Measurements from ENCODE around the gene PUSL1. TPM values are rescaled to one million over a fixed set of nuclear protein-coding genes. Genes with fewer than 3 reads are reported as not detected.
"Not testable (repeated sequence)": the region's sequence is repeated elsewhere in the genome, so short reads cannot be mapped to it uniquely, and the experiment has no call there.

Gene PUSL1
- total RNA-seq, 1 donor from 2014 or later, result 12.6 TPM

DNA sequence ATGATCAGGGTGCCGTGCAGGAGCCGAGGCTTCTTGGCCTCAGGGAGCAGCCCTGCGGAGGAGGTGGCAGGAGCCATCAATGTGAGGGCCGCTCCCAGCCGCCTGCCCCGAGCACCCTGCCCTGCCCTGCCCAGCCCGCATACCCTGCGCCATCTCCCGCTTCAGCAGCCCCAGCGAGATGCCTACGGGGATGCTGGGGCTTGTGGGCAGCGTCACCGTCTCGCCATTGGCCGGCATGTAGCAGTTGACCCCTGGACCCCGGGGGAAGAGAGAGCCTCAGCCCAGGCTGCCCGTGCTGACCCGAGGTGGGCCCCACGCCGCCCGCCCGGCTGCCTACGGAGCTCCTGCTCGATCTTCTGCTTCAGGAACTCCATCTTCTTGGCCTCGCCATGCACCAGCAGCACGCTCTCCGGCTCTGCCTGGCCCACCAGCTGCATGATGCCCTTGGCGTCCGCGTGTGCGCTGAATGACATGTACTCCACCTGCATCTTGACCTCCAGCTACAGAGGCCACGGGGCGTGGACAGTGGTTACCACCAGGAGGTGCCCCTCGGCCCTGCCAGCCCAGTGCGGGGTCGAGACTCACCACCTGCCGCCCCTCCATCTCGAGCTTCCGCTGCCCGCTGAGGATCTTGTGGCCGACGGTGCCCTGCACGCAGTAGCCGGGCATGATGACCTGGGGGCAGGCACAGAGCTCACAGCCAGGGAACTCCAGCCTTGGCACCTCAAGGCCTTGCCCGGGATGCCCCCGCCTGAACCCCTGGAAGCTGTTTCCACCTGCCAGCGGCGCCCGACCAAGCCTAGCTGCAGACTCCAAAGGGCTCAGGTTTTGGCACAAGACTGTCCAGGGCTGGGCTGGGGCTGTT lies 4.3 kb downstream of the PUSL1 start:
- intact Hi-C loops (cut with micrococcal nuclease), result no loop called here
- POLR2A ChIA-PET, result interaction anchor here (0.9 kb wide), 1 partner anchor 63 kb away, joined by 4 read pairs; no protein-coding TSS in a partner anchor
- peaks cover 39% of the 10 kb centered on the region for H3K36me3 Mint-ChIP-seq (ENCODE audit: low read depth)
- CTCF ChIA-PET, result no interaction called here
- TF ChIP-seq, protein P1, sequence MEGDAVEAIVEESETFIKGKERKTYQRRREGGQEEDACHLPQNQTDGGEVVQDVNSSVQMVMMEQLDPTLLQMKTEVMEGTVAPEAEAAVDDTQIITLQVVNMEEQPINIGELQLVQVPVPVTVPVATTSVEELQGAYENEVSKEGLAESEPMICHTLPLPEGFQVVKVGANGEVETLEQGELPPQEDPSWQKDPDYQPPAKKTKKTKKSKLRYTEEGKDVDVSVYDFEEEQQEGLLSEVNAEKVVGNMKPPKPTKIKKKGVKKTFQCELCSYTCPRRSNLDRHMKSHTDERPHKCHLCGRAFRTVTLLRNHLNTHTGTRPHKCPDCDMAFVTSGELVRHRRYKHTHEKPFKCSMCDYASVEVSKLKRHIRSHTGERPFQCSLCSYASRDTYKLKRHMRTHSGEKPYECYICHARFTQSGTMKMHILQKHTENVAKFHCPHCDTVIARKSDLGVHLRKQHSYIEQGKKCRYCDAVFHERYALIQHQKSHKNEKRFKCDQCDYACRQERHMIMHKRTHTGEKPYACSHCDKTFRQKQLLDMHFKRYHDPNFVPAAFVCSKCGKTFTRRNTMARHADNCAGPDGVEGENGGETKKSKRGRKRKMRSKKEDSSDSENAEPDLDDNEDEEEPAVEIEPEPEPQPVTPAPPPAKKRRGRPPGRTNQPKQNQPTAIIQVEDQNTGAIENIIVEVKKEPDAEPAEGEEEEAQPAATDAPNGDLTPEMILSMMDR (IDR thresholded peaks at IDR 0.05), result no peak
- H3K4me1 Mint-ChIP-seq, result peaks cover 7% of the 10 kb centered on the region
- H3K9me3 Mint-ChIP-seq, result no peaks in the 10 kb centered on the region
- DNase-seq, result no peak
- H3K4me3 Mint-ChIP-seq, result no peak overlapping the region
- H3K27me3 Mint-ChIP-seq, result no peaks in the 10 kb centered on the region
- ATAC-seq (ENCODE audit: low read depth), result no peak
- H3K27ac Mint-ChIP-seq, result no peak overlapping the region

DNA sequence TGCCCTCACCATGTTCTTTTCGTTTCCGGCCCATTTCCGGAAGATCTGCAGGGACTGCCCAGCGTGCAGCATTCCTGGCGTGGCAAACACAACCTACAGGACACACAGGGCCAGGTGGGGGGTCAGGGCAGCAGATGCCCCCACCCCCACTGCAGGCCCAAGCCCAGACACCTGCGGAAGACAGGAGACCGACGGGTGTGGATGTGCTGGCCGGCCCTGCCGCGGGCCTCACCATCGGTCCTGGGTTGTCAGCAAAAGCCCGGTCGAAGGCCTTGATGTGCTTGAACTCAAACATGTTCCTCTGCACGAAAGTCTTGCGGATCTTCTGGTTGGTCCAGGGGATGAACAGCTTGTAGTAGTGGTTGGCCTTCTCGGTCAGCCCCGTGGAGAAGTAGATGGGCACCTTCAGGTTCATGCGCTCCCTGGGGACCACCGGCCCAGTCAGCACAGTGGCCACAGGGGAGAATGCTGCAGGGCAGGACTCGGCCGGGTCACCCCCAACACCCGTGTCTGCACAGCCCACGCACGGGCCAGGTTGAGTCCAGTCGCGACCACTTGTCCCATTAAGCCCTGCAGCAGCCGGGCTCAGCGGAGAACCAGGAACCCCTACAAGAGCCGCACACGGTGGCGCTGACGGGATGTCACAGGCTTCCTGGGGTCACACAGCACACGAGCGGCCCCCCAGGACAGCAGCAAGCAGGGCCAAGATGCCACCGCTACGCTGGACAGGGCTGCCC lies 5.3 kb downstream of the PUSL1 start:
- Mint-ChIP-seq H3K27me3 (no peaks in the 10 kb centered on the region), H3K9me3 (no peaks in the 10 kb centered on the region), H3K4me3 (no peak overlapping the region), H3K27ac (no peak overlapping the region), H3K4me1 (peaks cover 7% of the 10 kb centered on the region), H3K36me3 (ENCODE audit: low read depth) (peaks cover 42% of the 10 kb centered on the region)
- ChIA-PET POLR2A (no interaction called here), CTCF (no interaction called here)
- ATAC-seq (ENCODE audit: low read depth) (no peak), DNase-seq (no peak)
- intact Hi-C loops (cut with micrococcal nuclease), result no loop called here
- TF ChIP-seq, protein P1 (IDR thresholded peaks at IDR 0.05), result no peak

DNA sequence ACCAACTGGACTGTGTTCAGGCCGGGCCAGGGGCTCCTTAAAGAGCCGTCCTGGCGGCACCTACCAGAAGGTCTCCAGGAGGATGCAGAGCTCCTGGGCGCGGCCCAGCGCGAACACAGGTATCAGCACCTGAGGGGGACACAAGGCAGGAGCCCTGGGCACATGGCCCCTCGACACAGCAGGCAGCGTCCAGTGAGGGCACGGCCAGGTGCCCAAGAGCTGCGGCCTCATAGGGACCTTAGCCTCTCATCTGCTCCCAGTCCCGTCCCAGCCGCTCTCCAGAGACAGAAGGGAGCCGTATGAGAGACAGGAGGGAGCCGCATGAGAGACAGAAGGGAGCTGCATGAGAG lies 5.8 kb downstream of the PUSL1 start:
- Mint-ChIP-seq H3K4me1 (peaks cover 5% of the 10 kb centered on the region), H3K9me3 (no peaks in the 10 kb centered on the region), H3K4me3 (no peak overlapping the region), H3K27ac (no peak overlapping the region), H3K36me3 (ENCODE audit: low read depth) (peaks cover 48% of the 10 kb centered on the region), H3K27me3 (no peaks in the 10 kb centered on the region)
- intact Hi-C loops (cut with micrococcal nuclease), result no loop called here
- no peak for DNase-seq
- ATAC-seq (ENCODE audit: low read depth), result no peak
- TF ChIP-seq, protein P1 (IDR thresholded peaks at IDR 0.05), result no peak
- ChIA-PET POLR2A (no interaction called here), CTCF (no interaction called here)

DNA sequence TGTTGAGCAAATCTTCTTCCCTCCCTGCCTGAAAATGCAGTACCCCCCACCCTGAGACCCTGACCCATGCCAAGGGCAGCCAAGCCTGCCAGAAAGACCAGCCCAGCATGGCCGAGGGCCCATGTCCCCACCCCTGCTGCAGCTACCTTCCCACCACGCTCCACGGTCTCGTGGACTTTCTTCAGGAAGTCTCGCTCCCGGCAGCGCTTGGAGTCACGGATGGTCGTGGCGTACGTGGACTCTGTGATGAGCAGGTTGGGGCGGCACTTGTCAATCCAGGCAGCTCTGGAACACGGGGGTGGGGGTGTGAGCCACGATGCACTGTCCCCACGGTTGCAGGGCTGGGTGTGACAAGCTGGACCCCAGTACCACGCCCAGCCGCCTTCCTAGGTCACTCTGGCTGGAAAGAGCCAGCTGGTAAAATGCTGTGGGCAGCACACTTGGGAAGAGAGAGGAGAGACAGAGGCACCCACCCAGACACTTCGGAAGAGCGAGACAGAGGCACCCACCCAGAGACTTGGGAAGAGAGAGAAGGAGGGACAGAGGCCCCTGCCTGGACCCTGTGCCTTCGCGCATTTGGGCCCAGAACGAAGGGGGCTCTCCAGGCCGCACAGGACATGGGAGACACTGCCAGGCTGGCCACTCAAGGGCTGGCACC lies 6.4 kb downstream of the PUSL1 start:
- Mint-ChIP-seq H3K4me3 (no peak overlapping the region), H3K27ac (no peak overlapping the region), H3K27me3 (no peaks in the 10 kb centered on the region), H3K4me1 (no peaks in the 10 kb centered on the region), H3K9me3 (no peaks in the 10 kb centered on the region), H3K36me3 (ENCODE audit: low read depth) (peaks cover 51% of the 10 kb centered on the region)
- CTCF ChIA-PET, result no interaction called here
- intact Hi-C loops (cut with micrococcal nuclease), result no loop called here
- DNase-seq (no peak), ATAC-seq (ENCODE audit: low read depth) (no peak)
- POLR2A ChIA-PET, result no interaction called here
- TF ChIP-seq, protein P1 (IDR thresholded peaks at IDR 0.05), result no peak

DNA sequence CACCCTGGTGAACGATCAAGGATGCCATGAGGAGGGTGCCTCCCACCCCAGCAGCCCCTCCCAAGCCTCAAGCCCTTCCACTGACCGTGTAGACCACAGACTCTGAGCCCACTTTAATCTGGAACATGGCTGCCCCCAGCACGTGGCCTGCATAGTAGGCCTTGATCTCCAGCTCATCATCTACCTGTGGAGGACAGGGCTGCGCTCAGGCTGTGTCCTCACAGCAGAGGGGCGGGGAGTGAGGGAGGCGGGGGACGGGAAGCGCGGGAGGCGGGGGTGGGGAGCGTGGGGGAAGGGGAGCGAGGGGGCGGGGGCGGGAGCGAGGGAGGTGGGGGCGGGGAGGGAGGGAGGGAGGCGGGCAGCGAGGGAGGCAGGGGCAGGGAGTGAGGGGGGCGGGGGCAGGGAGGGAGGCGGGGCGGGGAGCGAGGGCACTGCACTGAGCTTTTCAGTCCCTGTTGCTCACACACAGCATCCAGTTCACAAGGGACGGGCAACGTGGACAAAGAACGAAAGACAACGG lies 7.1 kb downstream of the PUSL1 start:
- POLR2A ChIA-PET, result no interaction called here
- no peak overlapping the region for H3K4me3 Mint-ChIP-seq
- no peaks in the 10 kb centered on the region for H3K4me1 Mint-ChIP-seq
- peaks cover 56% of the 10 kb centered on the region for H3K36me3 Mint-ChIP-seq (ENCODE audit: low read depth)
- CTCF ChIA-PET, result no interaction called here
- intact Hi-C loops (cut with micrococcal nuclease), result no loop called here
- TF ChIP-seq, protein P1 (IDR thresholded peaks at IDR 0.05), result no peak
- H3K9me3 Mint-ChIP-seq, result no peaks in the 10 kb centered on the region
- no peak overlapping the region for H3K27ac Mint-ChIP-seq
- no peaks in the 10 kb centered on the region for H3K27me3 Mint-ChIP-seq
- no peak for DNase-seq
- no peak for ATAC-seq (ENCODE audit: low read depth)

DNA sequence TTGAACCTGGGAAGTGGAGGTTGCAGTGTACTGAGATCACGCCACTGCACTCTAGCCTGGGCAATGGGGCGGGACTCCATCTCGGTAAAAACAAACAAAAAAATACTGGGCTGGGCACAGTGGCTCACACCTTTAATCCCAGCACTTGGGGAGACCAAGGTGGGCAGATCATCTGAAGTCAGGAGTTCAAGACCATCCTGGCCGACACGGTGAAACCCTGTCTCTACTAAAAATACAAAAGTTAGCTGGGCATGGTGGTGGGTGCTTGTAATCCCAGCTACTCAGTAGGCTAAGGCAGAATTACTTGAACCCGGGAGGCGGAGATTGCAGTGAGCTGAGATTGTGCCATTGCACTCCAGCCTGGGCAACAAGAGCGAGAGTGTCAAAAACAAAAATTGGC lies 7.8 kb downstream of the PUSL1 start:
- H3K27ac Mint-ChIP-seq; DNase-seq; CTCF ChIA-PET; POLR2A ChIA-PET; H3K4me3 Mint-ChIP-seq; H3K27me3 Mint-ChIP-seq; ATAC-seq (ENCODE audit: low read depth); H3K9me3 Mint-ChIP-seq; H3K4me1 Mint-ChIP-seq; intact Hi-C loops (cut with micrococcal nuclease): not testable (repeated sequence)
- H3K36me3 Mint-ChIP-seq (ENCODE audit: low read depth), result peaks cover 53% of the 10 kb centered on the region

All from activated B cell treated with CpG ODN at 0.5 μM for 24 hours (primary cell).